Psoas muscle (tissue), 8 donors: ENCODE measurements around the gene SH2D4B. TPM values are rescaled to one million over a fixed set of nuclear protein-coding genes. Genes with fewer than 3 reads are reported as not detected.

Experiments used
- ATAC-seq, 4 donors: fragments of 200-7000 bp; cut with Tn5 transposase; one replicate each; pipeline ENCODE4 v1.9.1; 2020; ENCODE audit warnings: moderate library complexity in 3 of 4, mild to moderate bottlenecking in 2 of 4
- DNase-seq, 2 donors: peaks; one replicate each; pipeline ENCODE4 v3.0.0-alpha.2; 2020
- H3K27ac ChIP-seq: fragments of 200-600 bp; one replicate; pipeline ENCODE4 v1.8.0; 2022
- H3K27me3 ChIP-seq, 3 donors: fragments of 200-600 bp in 1 of 3; one replicate each; pipeline versions ENCODE4 v1.6.1 to v1.8.0; 2013 to 2022; ENCODE audit warnings: low read length in 2 of 3, mild to moderate bottlenecking in 2 of 3, moderate library complexity in 1 of 3; ENCODE audit not compliant: insufficient read depth in 3 of 3
- H3K36me3 ChIP-seq, 2 donors: fragments of 200-600 bp in 1 of 2; one replicate each; pipeline versions ENCODE4 v1.6.1 to v1.8.0; 2013 to 2022; ENCODE audit warnings: low read depth in 1 of 2, mild to moderate bottlenecking in 1 of 2, moderate library complexity in 1 of 2; ENCODE audit not compliant: insufficient read depth in 1 of 2
- H3K4me1 ChIP-seq: fragments of 200-600 bp; one replicate; pipeline ENCODE4 v1.8.0; 2022
- H3K4me3 ChIP-seq: fragments of 200-600 bp; one replicate; pipeline ENCODE4 v1.8.0; 2022; ENCODE audit warnings: mild to moderate bottlenecking
- H3K9me3 ChIP-seq: fragments of 200-600 bp; one replicate; pipeline ENCODE4 v1.8.0; 2022
- CTCF ChIP-seq: fragments of 200-600 bp; IDR thresholded peaks from one replicate; pipeline ENCODE4 v1.8.0; 2022; ENCODE audit warnings: antibody characterized with exemption
- WGBS, 3 donors: extraction: QIAGEN DNeasy Blood & Tissue Kit; methylation state at CpG; one replicate each; pipeline versions ENCODE4 v1.1.6 to v1.1.7; 2013; 5-methylcytosine and 5-hydroxymethylcytosine counted together
- intact Hi-C, 2 donors: fragments of 100-400 bp; cut with DNase I; formaldehyde crosslinking; loops; one replicate each; pipeline versions ENCODE4 v1.11.0 to v1.14.2; 2022
- polyA plus RNA-seq, 3 donors: library from polyadenylated mRNA; stranded (reverse); fragments of 200-250 nt; gene quantifications; one replicate each; pipeline ENCODE4 v1.2.3, GENCODE V29; 2013
- total RNA-seq, 4 donors: library from RNA; stranded (reverse); fragmentation: NEBNext Ultra II Directional in 2 of 4; extraction: Animal tissue kit (Norgen Biotek cat#: 25700) in 2 of 4; gene quantifications; one replicate each; pipeline versions ENCODE4 v1.2.1 to v1.2.4, GENCODE V29; 2021 to 2023
- donor health status: healthy with polysubstance abuse.
- donor health status: DM: no; HTN: no; CAD: no; lungs with moderate emphysema.
- donor health status: Bipolar disorder and iron deficiency.
- donor health status: healthy.
- donor health status: DM: yes; HTN: yes; CAD: no.
- donor health status: DM: no; HTN: no; CAD: no.
- donor health status: DM: no; HTN: no; CAD: no.
- donor health status: DM: yes; HTN: yes; CAD: no.

Gene SH2D4B
- total and polyA plus RNA-seq, 7 donors = 0.01 TPM; not detected in 6

GRCh38 chr10:80509403-80510161 lies 28.1 kb upstream of the SH2D4B start:
- no peaks in the 10 kb centered on the region for H3K27me3 ChIP-seq
- ATAC-seq (peak; percentile 36 to 57 (median 46)), DNase-seq (peak; percentile 37 to 62)
- H3K4me3 ChIP-seq = no peak overlapping the region
- peaks cover 6 to 66% of the 10 kb centered on the region in 2 donors for H3K36me3 ChIP-seq
- intact Hi-C loops = loop anchor here in 1 of 2 donors (10.0 kb wide), 1 partner anchor 125 kb away; no protein-coding TSS in a partner anchor
- H3K27ac ChIP-seq = peak overlapping the region; percentile 58
- H3K9me3 ChIP-seq = no peaks in the 10 kb centered on the region
- no peak for TF ChIP-seq CTCF
- H3K4me1 ChIP-seq = peaks cover 31% of the 10 kb centered on the region
- 67 to 77% (median 67%) methylated on average over 18 of the region's 18 CpGs for WGBS, 3 donors

- H3K27ac ChIP-seq = no peak overlapping the region
- ATAC-seq (no peak), DNase-seq (peak in 1 of 2 donors; percentile 21)
- no peaks in the 10 kb centered on the region for H3K9me3 ChIP-seq
- H3K4me3 ChIP-seq = no peak overlapping the region
- H3K27me3 ChIP-seq = no peaks in the 10 kb centered on the region
- intact Hi-C loops = no loop called here
- H3K4me1 ChIP-seq = peaks cover 15% of the 10 kb centered on the region
- WGBS, 3 donors = 79 to 89% (median 86%) methylated on average over 10 of the region's 10 CpGs
- TF ChIP-seq CTCF = no peak
- H3K36me3 ChIP-seq = peaks cover 6 to 89% of the 10 kb centered on the region in 2 donors
Measured at GRCh38 chr10:80512031-80512526, 25.6 kb upstream of the SH2D4B start.

- TF ChIP-seq CTCF = no peak
- 91 to 95% (median 93%) methylated on average over 6 of the region's 6 CpGs for WGBS, 3 donors
- no peak overlapping the region for H3K27ac ChIP-seq
Measured at GRCh38 chr10:80513106-80513505, 24.6 kb upstream of the SH2D4B start.

GRCh38 chr10:80515511-80515910 lies 22.2 kb upstream of the SH2D4B start:
- no peaks in the 10 kb centered on the region for H3K9me3 ChIP-seq
- intact Hi-C loops = no loop called here
- peaks cover 5% of the 10 kb centered on the region for H3K4me1 ChIP-seq
- no peak overlapping the region for H3K4me3 ChIP-seq
- H3K27ac ChIP-seq = no peak overlapping the region
- no peak for TF ChIP-seq CTCF
- 86 to 90% (median 89%) methylated on average over 4 to 5 of the region's 5 CpGs for WGBS, 3 donors
- peak in 1 of 2 donors; percentile 34 for DNase-seq
- ATAC-seq = no peak
- H3K27me3 ChIP-seq = no peaks in the 10 kb centered on the region
- H3K36me3 ChIP-seq = peaks cover 6 to 94% of the 10 kb centered on the region in 2 donors

More at GRCh38 chr10:80513106-80513505, 24.6 kb upstream of the SH2D4B start:
- Histone ChIP-seq H3K4me1 (peaks cover 11% of the 10 kb centered on the region), H3K4me3 (no peak overlapping the region), H3K36me3 (peaks cover 6 to 94% of the 10 kb centered on the region in 2 donors), H3K27me3 (no peaks in the 10 kb centered on the region), H3K9me3 (no peaks in the 10 kb centered on the region)
- intact Hi-C loops = no loop called here
- ATAC-seq (no peak), DNase-seq (peak in 1 of 2 donors; percentile 20)
